HG03064 (cell line): Measurements from ENCODE around the gene LHX2.

Experiments
- ATAC-seq: cut with Tn5 transposase; IDR thresholded peaks from one replicate; pipeline ENCODE4 v1.9.1; 2021; ENCODE audit warnings: low read depth; ENCODE audit not compliant: unreplicated experiment

The LHX2 gene

DNA sequence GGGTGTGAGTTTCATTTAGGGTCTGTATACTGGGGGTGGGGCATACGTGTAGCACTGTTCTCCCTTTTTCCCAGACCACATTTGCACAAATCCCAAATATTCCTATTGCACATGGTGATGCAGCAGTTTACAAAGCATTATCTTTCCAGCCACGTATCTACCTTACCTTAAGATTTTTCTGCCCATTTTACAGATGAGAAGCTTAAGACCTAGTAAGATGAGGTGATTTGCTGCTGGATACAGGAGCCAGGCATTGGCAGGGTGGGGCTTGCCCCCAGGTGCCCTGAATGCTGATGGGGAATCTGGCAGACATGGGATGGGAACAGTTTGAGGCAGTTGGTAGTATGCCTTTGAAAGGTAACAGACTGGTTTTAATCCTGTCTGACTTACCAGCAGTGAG lies 12.5 kb downstream of the LHX2 start:
- no peak for ATAC-seq

DNA sequence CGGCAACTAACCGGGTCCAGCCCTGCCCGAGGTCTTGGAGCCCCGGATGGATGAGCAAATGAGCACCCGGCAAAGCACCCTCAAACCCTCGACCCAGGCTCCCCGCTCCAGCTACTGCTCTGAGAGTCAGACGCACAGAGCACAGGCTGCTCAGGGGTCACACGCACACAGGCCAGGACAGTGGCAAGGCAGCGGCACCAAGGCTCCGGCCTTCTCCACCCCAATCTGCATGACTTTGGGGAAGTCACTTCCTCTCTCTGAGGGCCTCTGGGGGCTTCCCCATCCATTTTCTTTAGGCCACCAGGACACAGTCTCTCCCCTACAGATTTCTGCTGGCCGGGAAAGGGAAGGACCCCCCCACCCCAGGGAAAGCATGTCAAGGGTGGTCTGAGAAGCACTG lies 18.0 kb downstream of the LHX2 start:
- no peak for ATAC-seq

DNA sequence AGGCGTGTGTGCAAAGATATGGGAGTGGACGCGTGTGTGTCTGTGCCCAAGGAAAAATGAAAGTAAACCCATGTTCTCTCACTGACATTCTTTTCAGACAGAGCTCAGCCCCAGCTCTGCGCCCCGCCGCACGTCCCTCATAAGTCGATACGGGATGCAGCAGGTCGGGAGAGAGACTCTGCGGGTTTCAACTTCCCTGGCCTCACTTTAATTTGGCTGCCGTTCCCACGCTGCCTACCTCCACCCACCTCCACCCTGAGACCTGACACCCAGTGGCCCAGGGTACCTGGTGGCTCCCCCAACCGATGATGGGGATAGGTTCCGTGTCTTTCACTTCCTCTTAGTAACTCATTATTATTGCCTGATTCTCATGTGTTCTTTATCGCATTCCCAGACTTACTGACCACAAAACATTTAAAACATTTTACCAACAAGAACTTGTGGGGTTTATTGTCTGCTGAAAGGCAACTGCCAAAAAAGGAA lies 19.4 kb downstream of the LHX2 start:
- ATAC-seq, result no peak

DNA sequence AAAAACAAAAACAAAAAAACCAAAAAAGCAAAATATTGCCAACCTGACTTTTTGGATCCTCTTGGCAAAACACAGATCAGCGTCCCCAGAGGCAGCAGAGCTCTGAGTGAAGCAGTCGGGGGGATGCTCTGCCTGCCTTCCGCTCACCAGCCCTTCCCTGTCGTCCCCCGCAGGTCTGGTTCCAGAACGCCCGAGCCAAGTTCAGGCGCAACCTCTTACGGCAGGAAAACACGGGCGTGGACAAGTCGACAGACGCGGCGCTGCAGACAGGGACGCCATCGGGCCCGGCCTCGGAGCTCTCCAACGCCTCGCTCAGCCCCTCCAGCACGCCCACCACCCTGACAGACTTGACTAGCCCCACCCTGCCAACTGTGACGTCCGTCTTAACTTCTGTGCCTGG lies 20.7 kb downstream of the LHX2 start:
- no peak for ATAC-seq

DNA sequence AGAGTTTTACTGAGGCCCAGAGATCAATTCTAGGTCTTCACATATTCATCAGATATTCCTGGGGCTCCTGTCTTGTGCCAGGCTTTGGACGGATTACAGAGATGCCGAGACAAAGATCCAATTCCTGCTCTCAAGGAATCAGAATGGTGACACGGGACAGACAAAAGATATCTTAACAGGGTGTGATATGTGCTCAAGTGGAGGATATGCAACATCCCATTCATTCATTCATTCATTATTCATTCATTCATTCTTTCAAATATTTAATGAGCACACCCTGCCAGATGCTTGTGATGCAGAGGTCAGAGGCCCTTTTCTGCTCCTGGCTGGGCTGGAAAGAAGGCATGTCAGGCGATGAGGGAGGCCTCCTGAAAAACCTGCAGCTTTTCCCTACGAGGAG lies 21.8 kb downstream of the LHX2 start:
- no peak for ATAC-seq

DNA sequence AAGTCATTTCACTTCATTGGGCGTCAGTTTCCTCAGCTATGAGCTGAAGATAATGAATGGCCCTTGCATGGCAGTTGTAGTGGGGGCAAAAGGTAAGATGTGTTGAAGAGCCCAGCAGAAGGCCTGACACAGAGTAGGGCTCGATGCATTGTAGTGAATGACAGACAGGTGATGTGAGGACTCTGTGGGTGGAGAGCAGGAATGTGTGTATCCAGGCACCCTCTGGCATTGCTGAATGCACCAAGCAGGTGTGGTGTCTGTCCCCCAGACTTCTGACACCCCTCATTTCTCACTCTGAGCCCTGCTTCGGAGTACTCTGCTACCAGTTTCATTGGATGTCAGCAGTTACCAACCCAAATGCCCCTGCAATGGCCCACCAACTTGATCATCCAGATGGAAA lies 22.4 kb downstream of the LHX2 start:
- ATAC-seq, result no peak

DNA sequence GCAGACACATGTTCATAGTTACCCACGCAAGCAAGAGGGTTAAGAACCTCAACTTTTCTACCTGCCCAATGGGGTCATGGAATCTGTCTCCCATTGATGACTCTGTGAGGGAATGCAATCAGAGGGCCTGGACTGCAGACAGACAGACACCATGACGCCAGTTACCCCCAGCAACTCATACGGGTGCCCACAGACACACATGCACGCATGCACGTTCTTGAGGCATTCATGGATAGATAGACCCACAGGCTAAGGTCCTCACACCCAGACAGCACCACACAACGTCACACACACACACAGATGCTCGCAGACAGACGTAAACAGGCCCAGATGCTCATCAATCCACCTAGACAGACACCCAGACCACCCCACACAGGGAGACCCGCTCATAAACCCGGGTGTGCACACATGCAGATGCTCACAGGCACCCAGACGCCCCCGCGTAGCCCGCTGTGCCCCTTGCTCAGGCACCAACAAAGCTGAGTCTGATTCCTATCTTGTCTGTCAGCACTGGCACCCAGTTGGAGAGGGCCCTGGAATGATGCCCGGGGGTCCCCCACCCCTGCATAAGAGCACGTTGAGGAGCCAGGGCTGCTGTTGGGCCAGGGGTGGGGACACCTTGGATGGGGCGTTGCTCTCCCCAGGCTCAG lies 23.6 kb downstream of the LHX2 start:
- ATAC-seq, result no peak

DNA sequence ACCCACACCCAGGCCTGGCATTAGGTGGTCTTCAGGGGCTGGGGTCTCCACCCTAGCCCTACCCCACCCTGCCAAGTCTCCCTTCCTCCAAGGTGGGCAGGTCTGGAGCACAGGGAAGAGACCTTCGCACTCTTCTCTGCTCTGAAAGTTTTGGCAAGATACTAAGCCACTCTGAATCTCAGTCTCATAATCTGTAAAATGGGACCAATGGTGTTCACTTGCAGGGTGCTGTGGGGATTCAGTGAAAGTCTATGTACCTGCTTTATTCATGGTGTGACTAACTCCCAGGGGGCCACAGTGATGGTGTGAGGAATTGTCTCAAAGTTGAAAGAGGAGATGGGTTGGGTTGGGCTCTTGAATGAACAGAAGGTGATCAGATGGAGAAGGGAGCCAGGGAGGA lies 25.0 kb downstream of the LHX2 start:
- ATAC-seq, result no peak

DNA sequence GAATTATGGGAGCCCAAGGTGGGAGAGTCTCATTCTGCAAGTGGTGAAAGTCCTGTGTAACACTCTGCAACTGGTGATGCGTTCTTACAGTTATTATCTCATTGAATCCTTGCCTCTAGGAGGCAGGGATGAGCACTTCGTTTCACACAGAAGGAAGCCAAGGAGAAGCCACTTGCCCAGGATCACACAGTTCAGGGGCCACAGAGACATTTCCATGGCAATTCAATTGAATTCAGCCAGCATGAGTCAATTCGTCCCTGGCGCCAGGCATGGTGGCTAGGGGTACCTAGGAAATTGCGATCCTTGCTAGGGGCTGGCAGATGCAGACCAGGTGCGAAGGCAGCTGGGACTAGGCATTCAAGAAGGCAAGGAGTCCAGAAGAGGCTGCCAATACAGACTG lies 26.2 kb downstream of the LHX2 start:
- ATAC-seq, result no peak

DNA sequence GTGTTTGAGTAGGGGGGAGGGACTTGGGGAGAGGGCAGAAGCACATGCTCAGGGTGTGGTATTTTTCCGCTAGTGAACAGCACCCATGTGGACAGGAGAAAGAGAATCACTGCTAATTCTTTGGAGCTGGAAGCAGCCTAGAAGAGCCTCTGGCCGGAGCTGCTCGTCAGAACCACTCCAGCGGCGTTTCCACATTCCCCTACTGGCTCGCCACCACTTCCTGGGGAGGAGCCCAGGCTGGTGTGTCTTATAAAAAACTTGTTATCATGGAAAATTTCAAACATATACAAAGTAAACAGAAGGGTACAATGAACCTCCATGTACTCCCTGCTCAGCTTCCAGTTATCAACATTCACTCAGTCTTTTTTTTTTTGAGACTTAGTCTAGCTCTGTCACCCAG lies 26.7 kb downstream of the LHX2 start:
- ATAC-seq, result no peak

DNA sequence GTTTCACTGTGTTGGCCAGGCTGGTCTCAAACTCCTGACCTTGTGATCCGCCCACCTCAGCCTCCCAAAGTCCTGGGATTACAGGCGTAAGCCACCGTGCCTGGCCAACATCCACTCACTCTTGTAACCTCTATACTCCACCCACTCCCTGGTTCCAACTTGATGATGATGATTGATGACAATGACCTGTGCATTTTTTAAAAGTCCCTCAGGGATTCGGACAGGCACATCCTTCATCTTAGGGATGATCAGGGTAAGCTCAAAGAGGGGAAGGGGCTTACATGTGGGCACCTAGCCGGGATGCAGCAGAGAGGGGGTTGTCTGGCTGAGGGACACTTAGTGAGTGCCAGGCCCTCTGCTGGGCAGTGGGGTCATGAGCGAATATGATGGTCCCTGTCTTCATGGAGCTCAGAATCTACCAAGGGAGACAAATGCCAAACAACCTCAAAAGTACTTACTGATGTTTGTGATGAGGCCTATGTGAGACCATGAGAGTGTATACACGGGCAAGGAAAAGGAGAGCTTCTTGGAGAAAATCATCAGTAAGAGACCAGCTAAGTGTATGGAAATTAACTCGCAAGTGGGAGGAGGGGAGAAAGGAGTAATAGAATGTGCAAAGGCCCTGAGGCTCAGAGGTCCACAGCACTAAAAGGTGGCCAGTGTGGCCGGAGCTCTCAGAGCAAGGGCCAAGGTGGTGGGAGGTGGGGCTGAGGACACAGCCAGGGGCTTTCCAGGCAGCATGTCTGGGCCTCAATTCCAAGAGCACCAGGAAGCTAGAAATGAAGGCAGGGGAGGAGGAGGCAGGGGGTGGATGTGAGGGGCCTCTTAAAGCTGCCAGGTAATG lies 27.4 kb downstream of the LHX2 start:
- ATAC-seq, result no peak

DNA sequence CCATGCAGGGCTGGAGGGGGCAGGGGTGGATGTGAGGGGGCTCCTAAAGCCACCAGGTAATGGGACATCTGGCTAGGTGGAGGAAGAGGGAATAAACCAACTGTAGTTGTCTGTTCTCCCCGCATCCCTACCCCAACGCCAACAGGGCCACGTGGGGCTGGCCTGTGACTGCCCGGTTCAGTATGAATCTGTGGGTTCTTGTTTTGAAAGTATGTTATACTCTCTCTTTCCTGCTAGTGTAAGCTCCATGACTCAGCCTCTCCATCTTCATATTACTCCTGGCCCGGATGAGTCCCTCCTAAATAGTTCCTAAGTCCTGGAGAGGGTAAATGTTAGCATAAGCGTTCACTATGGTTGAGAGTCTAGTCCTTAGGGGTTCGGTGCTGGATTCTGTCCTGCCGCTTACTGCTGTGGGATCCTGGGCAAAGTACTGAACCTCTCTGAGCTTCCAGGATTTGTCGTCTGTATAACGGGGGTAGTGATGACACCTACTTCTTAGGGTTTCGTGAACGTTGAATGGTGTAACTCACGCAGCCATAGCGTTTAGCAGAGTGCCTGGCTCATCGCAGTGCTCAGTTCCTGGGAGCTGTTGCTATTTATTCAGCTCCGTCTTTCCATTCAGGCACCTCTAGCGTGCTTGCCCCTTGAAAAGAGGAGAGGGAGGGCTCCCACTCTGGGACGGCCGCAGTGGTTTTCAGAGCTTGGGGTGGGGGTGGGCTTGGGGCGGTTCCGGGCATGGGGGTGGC lies 28.8 kb downstream of the LHX2 start:
- ATAC-seq, result no peak

DNA sequence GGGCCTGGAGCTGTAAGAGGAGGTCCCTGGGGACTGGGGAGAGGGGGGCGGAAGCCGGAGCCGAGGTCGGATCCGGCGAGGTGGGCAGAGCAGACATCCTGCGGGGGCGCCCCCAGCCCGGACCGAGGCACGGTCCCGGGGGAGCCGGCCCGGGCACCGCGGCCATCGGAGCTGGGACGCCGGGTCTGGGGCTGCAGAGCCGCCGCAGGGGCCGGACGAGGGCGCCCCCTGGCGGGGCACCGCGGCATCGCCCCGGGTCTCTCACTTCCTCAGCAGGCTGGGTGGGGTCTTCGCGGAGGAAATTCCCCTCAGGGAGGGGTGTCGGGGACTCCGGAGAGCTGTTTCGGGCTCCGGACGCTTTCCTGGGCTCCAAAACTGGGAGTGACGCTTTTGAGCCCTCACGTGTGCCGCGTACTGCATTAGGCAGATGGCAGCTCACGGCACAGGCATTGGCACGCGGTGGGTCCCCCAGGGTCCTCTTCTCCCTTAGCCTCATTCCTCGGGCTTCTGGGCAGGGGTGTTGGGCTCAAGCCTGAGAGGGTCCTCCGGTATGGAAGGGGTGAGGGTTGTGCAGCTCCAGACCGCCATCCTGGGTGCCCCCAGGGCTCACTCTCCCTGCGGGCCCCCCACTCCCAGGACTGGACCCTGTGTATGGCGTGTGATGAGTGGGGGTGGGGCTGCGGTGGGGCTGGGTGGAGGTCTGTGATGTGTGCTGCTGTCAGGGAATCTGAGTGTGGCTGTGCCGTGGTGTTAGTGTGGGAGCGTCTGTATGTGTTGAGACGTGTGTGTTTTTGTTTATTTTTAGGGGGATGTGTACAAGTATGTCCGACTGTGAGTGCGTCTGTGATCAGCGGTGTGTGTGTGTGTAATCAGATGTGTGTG lies 29.6 kb downstream of the LHX2 start:
- no peak for ATAC-seq

DNA sequence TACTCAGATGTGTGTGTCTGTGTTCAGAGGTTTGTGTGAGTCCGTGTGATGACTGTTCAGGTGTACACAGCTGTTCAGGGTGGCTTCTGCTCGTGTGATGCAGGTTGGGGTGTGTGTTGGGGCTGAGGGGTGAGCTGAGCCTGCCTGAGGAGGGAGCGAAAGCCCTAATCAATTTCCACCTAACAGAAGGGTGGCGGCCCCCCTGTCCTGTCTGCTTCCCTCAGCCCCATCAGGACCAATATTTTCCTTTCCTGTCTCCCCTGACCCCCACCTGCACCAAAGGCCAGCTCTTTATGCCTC lies 30.2 kb downstream of the LHX2 start:
- ATAC-seq, result no peak

DNA sequence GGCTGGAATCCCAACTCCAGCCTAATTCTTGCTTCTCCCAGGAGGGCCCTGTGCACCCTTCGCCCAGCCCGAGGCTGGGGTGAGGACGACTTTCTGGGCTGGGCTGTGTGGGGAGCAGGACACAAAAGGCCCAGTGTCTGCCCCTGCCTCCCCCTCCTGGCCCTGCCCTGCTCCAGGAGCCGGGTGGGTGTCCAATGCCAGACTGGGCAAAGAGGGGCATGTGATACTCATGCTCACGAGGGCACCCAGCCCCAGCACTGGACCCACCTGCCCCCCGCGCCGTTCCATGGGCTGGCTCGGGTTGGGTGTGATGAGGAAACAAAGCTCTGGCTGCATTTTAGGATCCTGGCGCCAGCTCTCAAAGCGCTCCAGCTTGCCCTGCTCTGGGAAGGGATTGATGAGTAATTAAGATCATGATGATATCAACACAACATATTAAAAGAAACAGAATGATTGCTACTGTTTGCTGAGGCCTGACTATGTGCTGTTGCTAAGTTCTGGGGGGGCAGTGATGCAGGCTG lies 30.7 kb downstream of the LHX2 start:
- no peak for ATAC-seq

DNA sequence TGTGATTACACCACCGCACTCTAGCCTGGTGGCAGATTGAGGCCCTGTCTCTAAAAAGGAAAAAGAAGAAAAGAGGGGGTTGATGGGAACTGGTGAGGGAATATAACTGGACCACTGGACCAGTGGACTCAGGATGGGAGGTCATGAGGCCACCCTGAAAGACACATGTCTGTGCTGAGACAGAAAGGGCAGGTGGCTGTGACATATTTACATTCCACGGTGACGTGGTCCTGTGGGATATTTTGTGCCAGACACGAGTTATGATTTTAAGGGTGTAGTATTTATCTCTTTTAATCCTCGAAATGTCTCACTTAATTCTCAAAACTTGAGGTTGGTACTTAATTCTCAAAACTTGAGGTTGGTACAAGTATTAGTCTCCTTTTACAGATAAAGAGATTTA lies 32.9 kb downstream of the LHX2 start:
- ATAC-seq, result no peak

DNA sequence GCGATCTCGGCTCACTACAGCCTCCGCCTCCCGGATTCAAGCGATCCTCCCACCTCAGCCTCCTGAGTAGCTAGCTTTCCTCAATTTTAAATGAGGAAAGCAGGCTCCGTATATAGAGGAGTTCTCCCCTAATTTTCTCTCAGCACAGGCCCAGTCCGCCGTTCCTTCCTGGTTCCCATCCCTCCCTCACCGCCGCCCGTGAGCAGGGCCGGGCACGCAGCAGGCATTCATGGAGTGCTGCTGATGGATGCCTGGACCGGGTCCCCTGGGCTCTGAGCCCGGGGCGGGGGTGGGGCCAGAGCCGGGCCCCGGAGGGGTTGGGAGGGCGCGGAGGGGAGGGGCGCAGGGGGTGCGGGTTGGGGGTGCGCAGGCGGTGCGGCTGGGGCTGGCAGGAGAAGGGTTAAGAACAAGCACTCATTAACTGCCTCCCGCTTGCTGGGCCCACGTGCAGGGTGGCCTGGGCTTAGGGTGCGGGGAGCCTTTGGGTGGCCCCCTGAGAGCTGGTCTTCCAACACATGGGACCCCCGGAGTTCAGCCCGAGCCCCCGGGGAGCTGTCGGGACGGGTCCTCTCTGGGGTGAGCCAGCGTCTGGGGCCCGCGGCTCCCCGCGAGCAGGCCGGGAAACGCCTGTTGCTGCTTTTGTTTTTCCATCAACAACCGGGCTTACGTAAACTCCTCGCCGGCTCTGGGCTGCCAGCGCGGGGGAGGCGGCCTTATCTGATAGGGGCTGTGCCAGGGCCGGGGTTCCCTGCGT lies 33.7 kb downstream of the LHX2 start:
- ATAC-seq, result no peak

DNA sequence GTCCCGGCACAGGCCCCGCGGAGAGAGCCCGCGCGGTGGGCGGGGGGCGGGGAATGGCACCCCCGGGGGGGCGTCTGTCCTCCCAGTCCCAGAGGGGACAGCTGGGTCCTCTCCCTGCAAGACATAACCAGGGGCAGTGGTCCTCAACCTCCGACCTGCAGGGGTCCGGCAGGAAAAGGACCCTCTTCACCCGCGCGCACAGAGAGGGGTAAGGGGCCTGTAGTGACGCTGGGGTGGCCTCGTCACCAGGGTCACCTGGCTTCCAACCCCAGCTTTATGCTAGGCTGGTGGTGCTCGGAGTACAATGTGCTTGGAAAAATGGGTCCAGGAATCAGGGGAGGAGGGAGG lies 34.2 kb downstream of the LHX2 start:
- ATAC-seq, result no peak

DNA sequence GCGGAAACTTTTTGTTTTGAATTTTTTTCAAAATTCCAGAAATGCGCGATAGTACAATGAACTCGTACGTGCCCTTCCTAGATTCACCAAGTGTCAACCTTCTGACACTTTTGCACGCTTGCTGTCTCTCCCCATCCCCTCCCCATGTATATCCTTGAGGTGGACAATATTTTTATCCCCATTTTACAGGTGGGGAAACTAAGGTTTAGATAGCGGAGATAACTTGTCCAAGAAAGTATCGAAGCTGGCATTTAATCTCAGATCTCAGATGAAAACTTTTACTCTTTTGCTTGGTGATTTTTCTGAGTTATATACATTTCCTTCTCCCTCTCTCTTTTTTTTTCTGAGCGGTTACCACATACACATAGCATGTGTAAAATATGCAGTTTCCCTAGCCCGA lies 34.6 kb downstream of the LHX2 start:
- no peak for ATAC-seq

DNA sequence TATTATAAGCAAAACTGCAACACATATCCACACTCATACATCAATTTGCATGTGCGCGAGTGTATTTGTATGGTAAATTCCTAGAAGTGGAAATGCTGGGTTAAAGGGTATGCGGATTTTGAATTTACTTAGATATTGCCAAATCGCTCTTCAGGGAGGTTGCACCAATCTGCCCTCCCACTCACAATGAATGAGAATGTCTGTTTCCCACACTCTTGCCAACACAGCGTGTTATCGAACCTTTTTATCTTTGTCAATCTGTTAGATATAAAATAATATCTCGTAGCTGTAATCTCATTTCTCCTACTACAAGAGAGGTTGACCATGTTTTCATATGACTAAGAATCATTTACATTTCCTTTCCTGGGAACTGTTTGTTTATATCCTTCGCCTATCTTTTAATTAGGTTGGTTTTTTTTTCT lies 35.7 kb downstream of the LHX2 start:
- ATAC-seq, result no peak
